ENCODE measurements around the gene ZNF653.

ZNF653 gene

GRCh38 chr19:11481534-11482383 is 23.9 kb downstream of the ZNF653 start:
- H3K4me3 ChIP-seq (replicated peaks; ENCODE audit: low read depth, low read length), result peak overlapping the region; percentile 35
- DNase-seq (ENCODE audit: extremely low read depth, low read depth), result no peak
- TF ChIP-seq CTCF (IDR thresholded peaks at IDR 0.05; ENCODE audit: low read depth, low read length, missing control alignments), result no peak

- H3K4me3 ChIP-seq (replicated peaks; ENCODE audit: low read depth, low read length), result no peak within 1 kb of the TSS
- TF ChIP-seq CTCF (IDR thresholded peaks at IDR 0.05; ENCODE audit: low read depth, low read length, missing control alignments), result no peak
- no peak for DNase-seq (ENCODE audit: extremely low read depth, low read depth)
Measured at GRCh38 chr19:11480715-11481533, 24.7 kb downstream of the ZNF653 start, which contains the start of gene ELAVL3. Gene ELAVL3, minus strand, starts transcription at chr19:11481046. Its CDS starts 438 bp downstream, at chr19:11480608.

GRCh38 chr19:11479898-11480714 is 25.5 kb downstream of the ZNF653 start:
- TF ChIP-seq CTCF (IDR thresholded peaks at IDR 0.05; ENCODE audit: low read depth, low read length, missing control alignments), result no peak
- DNase-seq (ENCODE audit: extremely low read depth, low read depth), result no peak
- H3K4me3 ChIP-seq (replicated peaks; ENCODE audit: low read depth, low read length), result no peak overlapping the region

DNA sequence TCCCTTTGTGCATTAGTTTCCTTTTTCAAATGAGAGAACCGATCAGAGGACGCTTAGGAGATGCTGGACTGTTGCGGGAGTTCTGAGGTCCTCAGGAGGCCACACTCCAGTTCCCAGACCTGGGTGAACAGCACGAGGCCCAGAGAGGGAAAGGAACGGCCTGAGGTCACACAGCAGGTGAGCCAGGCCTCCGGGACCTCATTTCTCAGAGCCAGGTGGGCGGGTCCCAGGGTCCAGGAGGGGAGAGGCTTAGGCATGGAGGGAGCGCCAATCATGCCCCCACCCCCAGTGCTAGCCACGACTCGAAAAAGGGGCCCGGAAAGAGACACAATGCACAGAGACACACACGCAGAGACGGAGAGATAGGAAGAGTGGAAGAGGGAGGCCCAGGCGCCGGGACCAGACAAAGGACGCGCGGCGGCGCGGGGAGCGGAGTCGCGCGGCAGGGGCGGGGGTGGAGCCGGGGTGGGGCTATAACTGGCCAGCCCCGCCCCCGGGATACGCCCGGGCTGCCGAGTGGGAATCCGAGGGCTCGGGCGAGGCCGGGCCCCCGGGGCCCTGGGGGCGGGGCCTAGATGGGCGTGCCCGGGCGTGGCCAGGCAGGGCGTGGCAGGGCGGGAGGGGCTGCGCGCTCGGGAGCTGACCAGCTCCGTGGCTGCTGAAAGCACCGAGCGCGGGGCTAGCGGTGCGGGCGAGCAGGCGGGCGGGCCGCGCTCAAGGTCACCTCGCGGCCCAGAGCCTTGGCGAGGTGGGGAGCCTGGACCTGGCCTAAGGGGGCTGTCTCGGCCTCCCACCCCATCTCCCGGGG is 26.3 kb downstream of the ZNF653 start:
- no peak for TF ChIP-seq CTCF (IDR thresholded peaks at IDR 0.05; ENCODE audit: low read depth, low read length, missing control alignments)
- H3K4me3 ChIP-seq (replicated peaks; ENCODE audit: low read depth, low read length), result no peak overlapping the region
- DNase-seq (ENCODE audit: extremely low read depth, low read depth), result no peak

DNA sequence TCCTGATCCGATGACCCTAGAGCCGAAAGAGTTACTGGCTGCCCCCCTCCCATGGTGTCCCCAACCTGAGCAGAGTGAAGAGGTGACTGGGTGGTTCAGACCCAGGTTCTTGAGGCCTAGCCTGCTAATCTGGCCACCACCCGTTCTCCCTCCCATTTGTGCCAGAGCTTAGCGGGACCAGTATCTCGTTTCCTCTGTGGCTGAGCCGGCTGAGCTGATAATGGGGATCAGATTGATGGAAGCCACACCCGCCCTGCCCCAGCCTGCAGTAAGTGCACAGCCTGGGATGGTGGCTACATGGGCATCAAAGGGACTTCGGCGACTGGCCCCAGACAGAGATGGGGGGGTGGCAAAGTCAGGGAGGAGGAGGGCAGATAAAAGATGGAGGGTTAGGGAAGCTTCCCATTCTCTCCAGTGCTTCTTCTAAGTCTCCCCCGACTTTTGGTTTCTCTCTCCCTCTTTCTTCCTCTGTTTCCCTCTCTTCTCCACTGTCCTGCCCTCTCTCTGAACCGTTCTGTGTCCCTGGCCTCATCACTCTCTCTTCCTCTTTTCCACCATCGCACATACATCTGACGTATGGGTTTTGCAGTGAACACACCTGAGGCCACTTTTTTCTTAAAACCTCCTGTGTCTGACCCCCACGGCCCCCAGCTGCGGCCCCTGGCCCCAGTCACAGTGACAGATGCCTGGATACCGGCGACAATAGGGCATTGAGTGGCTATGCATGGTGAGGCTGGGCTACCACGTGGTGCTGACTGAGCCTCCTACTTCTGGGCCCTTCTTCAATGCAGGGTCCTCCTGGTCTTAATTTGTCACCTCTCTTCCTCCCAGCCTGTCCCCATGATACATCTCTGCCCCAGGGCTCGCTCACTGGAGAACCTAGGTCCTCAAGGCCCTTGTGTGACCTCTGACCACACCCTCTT is 27.2 kb downstream of the ZNF653 start:
- no peak for TF ChIP-seq CTCF (IDR thresholded peaks at IDR 0.05; ENCODE audit: low read depth, low read length, missing control alignments)
- no peak overlapping the region for H3K4me3 ChIP-seq (replicated peaks; ENCODE audit: low read depth, low read length)
- DNase-seq (ENCODE audit: extremely low read depth, low read depth), result no peak
